ENCODE results near the gene TLE3. TPM values are rescaled to one million over a fixed set of nuclear protein-coding genes. Genes with fewer than 3 reads are reported as not detected.
A peak's percentile ranks its signal among the peaks of the same experiment; 100 is the strongest.

The TLE3 gene
- total and polyA plus RNA-seq, 5 experiments from 2014 or later: 9.9 to 135 (median 32.6) TPM

DNA sequence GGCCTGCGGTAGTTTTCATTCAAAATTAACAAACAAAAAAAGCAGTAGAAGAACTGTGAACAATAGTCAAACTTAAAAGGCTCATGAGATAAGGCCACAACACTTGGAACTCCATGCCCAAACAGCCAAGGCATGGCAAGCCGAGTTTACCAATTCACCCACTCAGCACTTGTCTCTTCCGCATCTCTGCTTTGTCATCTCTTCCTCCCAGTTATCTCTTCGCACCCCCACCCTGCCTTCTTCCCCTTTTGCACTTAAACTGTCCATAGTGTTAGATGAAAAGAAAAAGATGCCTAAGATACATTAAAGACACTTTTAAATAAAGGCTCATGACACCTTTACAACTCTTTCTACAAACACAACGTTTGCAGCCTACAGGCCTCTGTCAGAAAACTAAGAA lies 11.1 kb downstream of the TLE3 start:
- H3K27me3 Mint-ChIP-seq: no peaks in the 10 kb centered on the region
- peak overlapping the region in 3 of 10 donors; percentile 11 to 27 (median 16) for H3K4me3 Mint-ChIP-seq
- DNase-seq (no peak), ATAC-seq (no peak)
- POLR2A ChIA-PET: interaction anchor here (1.2 to 2.7 kb wide), 2 partner anchors 8 to 11 kb away, joined by 3 to 10 read pairs; partner anchors contain the start of gene TLE3
- H3K36me3 Mint-ChIP-seq: peaks cover 2 to 96% (median 16%) of the 10 kb centered on the region in 3 donors
- no peaks in the 10 kb centered on the region for H3K9me3 Mint-ChIP-seq
- peak overlapping the region in 5 of 10 donors; percentile 7 to 69 (median 29) for H3K27ac Mint-ChIP-seq
- peaks cover 48 to 90% (median 84%) of the 10 kb centered on the region in 4 donors for H3K4me1 Mint-ChIP-seq

GRCh38 chr15:70084461-70084860 lies 13.3 kb downstream of the TLE3 start:
- Mint-ChIP-seq H3K27me3 (no peaks in the 10 kb centered on the region), H3K9me3 (no peaks in the 10 kb centered on the region), H3K4me3 (peak overlapping the region in 7 of 10 donors; percentile 18 to 30 (median 25)), H3K27ac (peak overlapping the region in 5 of 10 donors; percentile 9 to 43 (median 18)), H3K4me1 (peaks cover 43 to 79% (median 74%) of the 10 kb centered on the region in 4 donors), H3K36me3 (peaks cover 6 to 97% (median 14%) of the 10 kb centered on the region in 3 donors)
- POLR2A ChIA-PET: interaction anchor here (1.4 kb wide), 1 partner anchor 13 kb away, joined by 4 read pairs; the partner anchor contains the start of gene TLE3
- no peak for ATAC-seq
- DNase-seq: no peak

DNA sequence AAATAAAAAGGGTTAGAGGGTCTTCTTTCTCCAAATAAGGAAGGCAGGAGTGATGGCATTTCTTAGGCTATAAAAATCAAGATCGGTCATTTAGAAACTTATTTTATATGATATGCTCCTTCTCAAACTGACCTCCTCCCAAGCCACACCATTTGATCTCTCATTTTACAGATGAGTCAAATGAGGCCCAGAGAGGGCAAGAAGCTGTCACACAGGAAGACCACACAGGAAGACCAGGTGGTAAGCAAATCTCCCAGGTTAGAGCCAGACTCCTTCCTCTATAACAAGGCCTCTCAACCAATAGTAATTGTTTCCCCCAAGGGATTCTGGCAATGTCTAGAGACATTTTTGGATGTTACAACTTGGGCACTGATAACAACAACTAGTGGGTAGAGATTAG lies 13.8 kb downstream of the TLE3 start:
- peaks cover 40 to 77% (median 69%) of the 10 kb centered on the region in 4 donors for H3K4me1 Mint-ChIP-seq
- H3K36me3 Mint-ChIP-seq: peaks cover 6 to 95% (median 14%) of the 10 kb centered on the region in 3 donors
- peak overlapping the region in 3 of 10 donors; percentile 3 to 12 (median 10) for H3K27ac Mint-ChIP-seq
- peak overlapping the region in 6 of 10 donors; percentile 14 to 30 (median 24) for H3K4me3 Mint-ChIP-seq
- H3K27me3 Mint-ChIP-seq: no peaks in the 10 kb centered on the region
- POLR2A ChIA-PET: interaction anchor here (1.4 kb wide), 1 partner anchor 14 kb away, joined by 4 read pairs; the partner anchor contains the start of gene TLE3
- no peaks in the 10 kb centered on the region for H3K9me3 Mint-ChIP-seq
- DNase-seq (no peak), ATAC-seq (no peak)

DNA sequence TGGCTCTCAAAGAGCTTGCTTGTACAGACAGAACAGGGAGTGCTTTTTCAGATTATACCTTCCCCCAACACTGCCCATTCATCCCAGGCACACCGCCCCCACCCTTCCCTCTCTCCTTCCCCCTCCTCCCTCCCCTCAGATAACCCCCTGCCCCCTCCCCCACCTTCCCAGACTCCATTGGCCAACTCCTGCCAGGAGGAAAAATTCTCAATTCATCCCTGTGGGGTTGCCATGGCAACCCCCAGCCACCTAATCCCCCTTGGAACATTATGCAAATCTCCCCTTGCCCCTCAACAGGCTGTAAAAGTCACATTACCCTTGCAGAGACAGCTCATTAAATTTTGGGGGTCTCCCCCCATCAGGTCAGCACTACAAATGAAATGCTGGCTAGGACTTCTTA lies 14.3 kb downstream of the TLE3 start:
- H3K36me3 Mint-ChIP-seq: peaks cover 6 to 95% (median 14%) of the 10 kb centered on the region in 3 donors
- H3K9me3 Mint-ChIP-seq: no peaks in the 10 kb centered on the region
- peak overlapping the region in 1 of 10 donors; percentile 24 for H3K4me3 Mint-ChIP-seq
- H3K4me1 Mint-ChIP-seq: peaks cover 39 to 78% (median 65%) of the 10 kb centered on the region in 4 donors
- POLR2A ChIA-PET: no interaction called here
- ATAC-seq: no peak
- H3K27me3 Mint-ChIP-seq: no peaks in the 10 kb centered on the region
- no peak overlapping the region for H3K27ac Mint-ChIP-seq
- DNase-seq: no peak

GRCh38 chr15:70082281-70082900 lies 15.3 kb downstream of the TLE3 start:
- Mint-ChIP-seq H3K4me3 (no peak overlapping the region), H3K27me3 (no peaks in the 10 kb centered on the region), H3K4me1 (peaks cover 40 to 79% (median 64%) of the 10 kb centered on the region in 4 donors), H3K9me3 (no peaks in the 10 kb centered on the region), H3K36me3 (peaks cover 6 to 90% (median 14%) of the 10 kb centered on the region in 3 donors), H3K27ac (peak overlapping the region in 2 of 10 donors; percentile 15 to 69)
- DNase-seq: no peak
- POLR2A ChIA-PET: no interaction called here
- ATAC-seq: no peak

- Mint-ChIP-seq H3K4me1 (peaks cover 34 to 78% (median 58%) of the 10 kb centered on the region in 4 donors), H3K27ac (peak overlapping the region in 1 of 10 donors; percentile 7), H3K27me3 (no peaks in the 10 kb centered on the region), H3K9me3 (no peaks in the 10 kb centered on the region), H3K36me3 (peaks cover 6 to 88% (median 14%) of the 10 kb centered on the region in 3 donors), H3K4me3 (no peak overlapping the region)
- POLR2A ChIA-PET: no interaction called here
- no peak for DNase-seq
- ATAC-seq: no peak
Measured at GRCh38 chr15:70081612-70082011, 16.1 kb downstream of the TLE3 start.

- no peak overlapping the region for H3K4me3 Mint-ChIP-seq
- peaks cover 6 to 88% (median 17%) of the 10 kb centered on the region in 3 donors for H3K36me3 Mint-ChIP-seq
- POLR2A ChIA-PET: interaction anchor here (2.0 kb wide), 1 partner anchor 13 kb away, joined by 5 read pairs; no protein-coding TSS in a partner anchor
- no peaks in the 10 kb centered on the region for H3K9me3 Mint-ChIP-seq
- H3K27me3 Mint-ChIP-seq: no peaks in the 10 kb centered on the region
- peaks cover 37 to 77% (median 49%) of the 10 kb centered on the region in 4 donors for H3K4me1 Mint-ChIP-seq
- no peak for ATAC-seq
- DNase-seq: no peak
- no peak overlapping the region for H3K27ac Mint-ChIP-seq
Measured at GRCh38 chr15:70080347-70080746, 17.4 kb downstream of the TLE3 start.

- Mint-ChIP-seq H3K27me3 (no peaks in the 10 kb centered on the region), H3K36me3 (peaks cover 6 to 88% (median 21%) of the 10 kb centered on the region in 3 donors), H3K27ac (peak overlapping the region in 1 of 10 donors; percentile 17), H3K4me3 (no peak overlapping the region), H3K9me3 (no peaks in the 10 kb centered on the region), H3K4me1 (peaks cover 34 to 72% (median 46%) of the 10 kb centered on the region in 4 donors)
- ATAC-seq (no peak), DNase-seq (no peak)
- POLR2A ChIA-PET: interaction anchor here (0.6 to 2.0 kb wide), 3 partner anchors 12 to 319 kb away, joined by 3 to 5 read pairs (median 4); no protein-coding TSS in a partner anchor
Measured at GRCh38 chr15:70079888-70080287, 17.8 kb downstream of the TLE3 start.

DNA sequence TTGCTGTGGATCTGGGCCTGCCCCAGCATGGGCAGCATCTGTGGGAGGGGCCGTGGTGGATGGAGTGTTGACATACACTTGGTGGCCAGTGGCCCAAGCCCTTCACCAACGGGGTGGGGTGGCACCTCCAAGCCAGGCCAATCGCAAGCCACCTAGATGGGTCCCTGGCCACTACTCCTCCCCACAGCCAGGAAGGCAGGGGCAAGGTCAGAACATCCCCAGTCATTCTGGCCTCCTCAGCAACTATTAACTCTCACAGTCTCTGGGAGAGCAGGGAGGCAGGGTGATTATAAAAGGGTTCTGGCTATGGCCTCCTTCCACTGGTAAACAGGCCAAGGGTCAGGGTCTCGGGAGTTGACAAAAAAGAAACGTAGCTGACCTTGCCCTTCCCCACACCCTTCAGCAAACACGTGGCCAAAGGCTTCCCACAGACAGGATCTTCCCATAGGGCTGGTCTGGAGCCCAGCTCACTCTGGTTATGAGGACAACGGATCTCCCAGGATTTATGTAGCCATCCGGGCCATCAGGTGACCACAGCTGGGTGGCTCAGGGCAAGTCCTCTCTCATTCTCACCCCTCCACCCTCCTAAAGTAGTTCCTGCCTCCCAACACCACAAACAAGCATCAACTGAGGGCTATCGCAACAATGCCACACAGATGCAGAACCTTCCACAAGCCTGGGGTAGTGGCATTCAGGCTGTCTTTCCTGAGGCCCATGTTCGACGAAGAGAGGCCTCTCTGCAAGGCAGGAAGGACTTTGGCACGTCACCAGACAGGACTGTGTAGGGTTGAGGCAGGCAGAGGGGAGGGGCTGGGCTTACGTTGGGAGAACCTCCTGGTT lies 18.9 kb downstream of the TLE3 start:
- Mint-ChIP-seq H3K9me3 (no peaks in the 10 kb centered on the region), H3K4me3 (no peak overlapping the region), H3K4me1 (peaks cover 33 to 63% (median 41%) of the 10 kb centered on the region in 4 donors), H3K27me3 (no peaks in the 10 kb centered on the region), H3K27ac (peak overlapping the region in 5 of 10 donors; percentile 1 to 25 (median 19)), H3K36me3 (peaks cover 6 to 88% (median 24%) of the 10 kb centered on the region in 3 donors)
- DNase-seq (no peak), ATAC-seq (no peak)
- POLR2A ChIA-PET: interaction anchor here (0.7 to 2.0 kb wide), 2 partner anchors 11 to 16 kb away, joined by 4 to 5 read pairs; no protein-coding TSS in a partner anchor

- ATAC-seq: no peak
- no peak for DNase-seq
- Mint-ChIP-seq H3K27me3 (no peaks in the 10 kb centered on the region), H3K36me3 (peaks cover 13 to 88% (median 30%) of the 10 kb centered on the region in 3 donors), H3K4me1 (peaks cover 34 to 68% (median 41%) of the 10 kb centered on the region in 4 donors), H3K9me3 (no peaks in the 10 kb centered on the region), H3K4me3 (no peak overlapping the region), H3K27ac (peak overlapping the region in 3 of 10 donors; percentile 5 to 67 (median 54))
- POLR2A ChIA-PET: no interaction called here
Measured at GRCh38 chr15:70077188-70078147, 20.2 kb downstream of the TLE3 start.

DNA sequence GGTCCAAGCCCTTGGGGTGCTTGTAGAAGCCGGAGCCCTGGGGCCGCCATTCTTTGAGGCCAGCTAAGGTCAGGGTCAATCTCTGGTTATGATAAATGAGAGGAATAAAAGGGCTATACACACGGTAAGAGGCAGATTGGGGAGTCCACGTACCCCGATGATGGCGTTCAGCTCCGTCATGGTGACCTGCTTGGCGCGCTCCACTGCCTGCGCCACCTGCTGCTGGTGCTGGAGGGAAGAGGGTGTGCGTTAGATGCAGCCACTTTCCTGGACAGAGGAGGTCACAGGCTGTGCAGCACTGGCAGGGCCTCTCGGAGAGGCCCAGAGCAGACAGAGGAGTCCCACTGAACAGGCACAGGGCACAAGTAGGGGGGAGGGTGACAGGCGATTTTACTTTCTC lies 23.3 kb downstream of the TLE3 start:
- DNase-seq (no peak), ATAC-seq (no peak)
- no peaks in the 10 kb centered on the region for H3K27me3 Mint-ChIP-seq
- POLR2A ChIA-PET: no interaction called here
- no peak overlapping the region for H3K27ac Mint-ChIP-seq
- peaks cover 20 to 56% (median 43%) of the 10 kb centered on the region in 4 donors for H3K4me1 Mint-ChIP-seq
- H3K36me3 Mint-ChIP-seq: peaks cover 8 to 87% (median 35%) of the 10 kb centered on the region in 3 donors
- H3K9me3 Mint-ChIP-seq: no peaks in the 10 kb centered on the region
- H3K4me3 Mint-ChIP-seq: no peak overlapping the region

All from naive thymus-derived CD8-positive, alpha-beta T cell (primary cell).